ENCODE measurements around the gene CHMP6. TPM values are rescaled to one million over a fixed set of nuclear protein-coding genes. Genes with fewer than 3 reads are reported as not detected.

Gene CHMP6
- total and polyA plus RNA-seq, 9 of the 15 experiments (the other 6 are each of a cell fraction or from before 2014, with no cell fraction given) = 0.25 to 30.4 (median 13.4) TPM

DNA sequence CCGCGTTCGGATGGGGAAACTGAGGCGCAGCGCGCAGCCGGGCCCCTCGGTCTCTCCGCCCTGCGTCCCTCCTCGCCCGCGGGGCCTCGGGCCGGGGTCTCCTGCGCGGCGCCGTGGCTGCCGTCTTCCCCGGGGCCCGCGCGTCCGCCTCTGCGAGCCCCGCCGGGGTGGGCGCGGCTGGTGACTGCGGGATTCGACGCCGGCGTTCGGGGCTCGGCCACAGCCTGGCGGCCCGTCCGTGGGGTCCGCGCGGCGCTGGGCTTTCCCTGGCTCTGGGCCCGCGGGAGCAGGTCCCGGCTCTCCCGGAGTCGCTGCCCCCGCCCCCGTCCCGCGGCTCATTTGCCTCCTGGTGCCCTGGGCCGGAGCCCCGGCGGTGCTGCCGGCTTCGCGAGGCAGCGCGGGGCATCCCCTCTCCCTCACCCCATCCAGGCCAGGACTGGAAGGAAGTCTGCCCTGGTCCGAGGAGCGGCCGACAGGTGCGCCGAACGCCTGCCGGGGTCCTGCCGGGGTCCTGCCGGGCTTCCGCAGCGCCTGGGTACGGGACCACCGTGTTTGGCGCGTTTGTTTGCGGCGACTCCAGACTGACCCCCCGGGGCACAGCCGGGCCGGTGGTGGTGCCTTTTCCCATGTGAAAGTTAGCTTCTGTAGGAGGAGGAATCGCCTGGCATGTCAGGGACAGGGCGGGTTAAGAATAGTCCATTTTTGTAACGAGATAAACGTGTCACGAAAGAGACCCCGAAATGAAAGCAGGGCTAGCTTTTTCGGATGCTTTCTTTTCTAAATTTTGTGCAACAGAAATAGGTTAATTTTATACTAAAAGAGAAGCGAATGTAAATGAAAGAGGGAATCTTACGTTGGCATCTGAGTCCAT lies 671 bp downstream of the CHMP6 start (continued):
- TF ChIP-seq MBD2 (IDR thresholded peaks at IDR 0.05; ENCODE audit: borderline replicate concordance, low read depth) = no peak
- 0 out of 6 replicates have a peak, but pooled peaks of 1 of the 3 experiments have one; percentile 31 for TF ChIP-seq ZBTB11 (CRISPR knock-in tag; IDR thresholded peaks at IDR 0.05)
- TF ChIP-seq POLR2G (IDR thresholded peaks at IDR 0.05; ENCODE audit: low read depth, low read length) = peak; percentile 7; the same call in 1 of the 2 replicates
- TF ChIP-seq KDM2B (CRISPR knock-in tag; IDR thresholded peaks at IDR 0.05) = peak; percentile 44; the same call in 1 of the 2 replicates
- no peak for TF ChIP-seq SAFB2 (IDR thresholded peaks at IDR 0.05; ENCODE audit: borderline replicate concordance, low read depth, low read length, severe bottlenecking)
- no peak for TF ChIP-seq ZSCAN29 (IDR thresholded peaks at IDR 0.05)
- TF ChIP-seq, protein P1, sequence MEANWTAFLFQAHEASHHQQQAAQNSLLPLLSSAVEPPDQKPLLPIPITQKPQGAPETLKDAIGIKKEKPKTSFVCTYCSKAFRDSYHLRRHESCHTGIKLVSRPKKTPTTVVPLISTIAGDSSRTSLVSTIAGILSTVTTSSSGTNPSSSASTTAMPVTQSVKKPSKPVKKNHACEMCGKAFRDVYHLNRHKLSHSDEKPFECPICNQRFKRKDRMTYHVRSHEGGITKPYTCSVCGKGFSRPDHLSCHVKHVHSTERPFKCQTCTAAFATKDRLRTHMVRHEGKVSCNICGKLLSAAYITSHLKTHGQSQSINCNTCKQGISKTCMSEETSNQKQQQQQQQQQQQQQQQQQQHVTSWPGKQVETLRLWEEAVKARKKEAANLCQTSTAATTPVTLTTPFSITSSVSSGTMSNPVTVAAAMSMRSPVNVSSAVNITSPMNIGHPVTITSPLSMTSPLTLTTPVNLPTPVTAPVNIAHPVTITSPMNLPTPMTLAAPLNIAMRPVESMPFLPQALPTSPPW (CRISPR knock-in tag; IDR thresholded peaks at IDR 0.05) = 0 out of 2 replicates have a peak, but pooled peaks have one; percentile 5
- TF ChIP-seq ZFX (CRISPR knock-in tag; IDR thresholded peaks at IDR 0.05) = no peak; the same call in 1 of the 2 replicates
- TF ChIP-seq RBFOX2 (IDR thresholded peaks at IDR 0.05; ENCODE audit: low read depth, low read length) = peak; percentile 25; the same call in 1 of the 2 replicates
- TF ChIP-seq CBX2 (IDR thresholded peaks at IDR 0.05; ENCODE audit: insufficient read depth, low read length, poor library complexity, severe bottlenecking) = no peak
- no peak for TF ChIP-seq ZNF740 (CRISPR knock-in tag; IDR thresholded peaks at IDR 0.05)
- no peak for TF ChIP-seq ZNF740 (tag; IDR thresholded peaks at IDR 0.05)
- TF ChIP-seq LCOR (CRISPR knock-in tag; IDR thresholded peaks at IDR 0.05) = no peak
- TF ChIP-seq TGIF2 (CRISPR knock-in tag; IDR thresholded peaks at IDR 0.05) = peak; percentile 67; the same call in 1 of the 2 replicates
- no peak for TF ChIP-seq MTA2 (IDR thresholded peaks at IDR 0.05; ENCODE audit: low read depth)
- peak; percentile 8 for TF ChIP-seq KDM5B (IDR thresholded peaks at IDR 0.05; ENCODE audit: insufficient replicate concordance, low read depth, low read length)
- TF ChIP-seq PRPF4 (IDR thresholded peaks at IDR 0.05; ENCODE audit: insufficient read depth, low read depth, low read length, poor library complexity, severe bottlenecking) = no peak
- TF ChIP-seq MAZ (CRISPR knock-in tag; conservative IDR thresholded peaks at IDR 0.05 in 1 of 2, IDR thresholded peaks at IDR 0.05 in 1 of 2) = peak in 1 of 2 experiments; percentile 18; a peak in 1 of 4 replicates
- TF ChIP-seq ZNF589 (CRISPR knock-in tag; IDR thresholded peaks at IDR 0.05; ENCODE audit: low read depth) = 0 out of 2 replicates have a peak, but pooled peaks have one; percentile 29
